ENCODE data around the gene EN2. TPM values are rescaled to one million over a fixed set of nuclear protein-coding genes. Genes with fewer than 3 reads are reported as not detected.

Gene EN2
- total and polyA plus RNA-seq, 10 of the 15 experiments (the other 5 are each of a cell fraction or from before 2014, with no cell fraction given), result not detected

DNA sequence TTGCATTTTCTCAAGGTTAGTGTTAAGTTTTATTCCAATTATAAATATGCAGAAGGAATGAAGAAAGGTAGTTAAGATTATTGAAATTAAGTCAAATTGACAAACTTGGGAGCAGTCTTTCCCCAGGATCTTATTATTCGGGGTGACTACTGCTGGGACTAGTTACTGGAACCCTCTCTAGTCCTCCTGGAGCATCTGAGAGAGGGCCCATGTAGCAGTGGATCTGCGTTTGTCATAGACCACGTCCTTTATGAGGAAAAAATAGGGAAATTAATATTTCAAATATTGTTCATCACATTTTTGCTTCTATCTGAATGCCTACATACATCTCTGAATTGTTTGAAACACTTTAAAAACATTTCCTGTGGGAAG lies 47.5 kb downstream of the EN2 start:
- ChIA-PET RAD21 (ENCODE audit: unreplicated experiment) (no interaction called here), SMC1A (ENCODE audit: uncharacterized antibody, unreplicated experiment) (no interaction called here), CTCF (no interaction called here), POLR2A (no interaction called here)
- in situ Hi-C loops (cut with MboI), result no loop called here
- DNase-seq (ENCODE audit: low read depth, low spot score) (no peak), FAIRE-seq (no peak), ATAC-seq (no peak)
- no peak overlapping the region for H3K9ac ChIP-seq (ENCODE audit: control insufficient read depth, insufficient read depth, low read length)
- no peaks in the 10 kb centered on the region for H3K36me3 ChIP-seq (ENCODE audit: control insufficient read depth in 2 of 2, insufficient read depth in 2 of 2, low read length in 1 of 2)
- no peaks in the 10 kb centered on the region for H4K20me1 ChIP-seq (ENCODE audit: control insufficient read depth, insufficient read depth)
- 15% methylated on average over 3 of the region's 3 CpGs for WGBS (ENCODE audit: insufficient coverage, insufficient replicate concordance, low lambda C conversion rate, missing lambda C conversion rate)
- H3K79me2 ChIP-seq (ENCODE audit: control insufficient read depth, insufficient read depth, low read length), result no peaks in the 10 kb centered on the region
- no peak overlapping the region for H3K27ac ChIP-seq (ENCODE audit: control insufficient read depth, insufficient read depth)
- H2AFZ ChIP-seq (ENCODE audit: control insufficient read depth, low read depth, low read length), result no peak overlapping the region
- H3K4me1 ChIP-seq (ENCODE audit: control insufficient read depth, insufficient read depth, low read length), result no peaks in the 10 kb centered on the region
- H3K4me2 ChIP-seq (ENCODE audit: control insufficient read depth, insufficient read depth), result no peak overlapping the region
- TF ChIP-seq TARDBP (IDR thresholded peaks at IDR 0.05; ENCODE audit: borderline replicate concordance) (no peak), SREBF1 (IDR thresholded peaks at IDR 0.05; ENCODE audit: low read length) (no peak), SIX5 (IDR thresholded peaks at IDR 0.05; ENCODE audit: low read depth, low read length, severe bottlenecking) (no peak)
- TF ChIP-seq, protein P1, sequence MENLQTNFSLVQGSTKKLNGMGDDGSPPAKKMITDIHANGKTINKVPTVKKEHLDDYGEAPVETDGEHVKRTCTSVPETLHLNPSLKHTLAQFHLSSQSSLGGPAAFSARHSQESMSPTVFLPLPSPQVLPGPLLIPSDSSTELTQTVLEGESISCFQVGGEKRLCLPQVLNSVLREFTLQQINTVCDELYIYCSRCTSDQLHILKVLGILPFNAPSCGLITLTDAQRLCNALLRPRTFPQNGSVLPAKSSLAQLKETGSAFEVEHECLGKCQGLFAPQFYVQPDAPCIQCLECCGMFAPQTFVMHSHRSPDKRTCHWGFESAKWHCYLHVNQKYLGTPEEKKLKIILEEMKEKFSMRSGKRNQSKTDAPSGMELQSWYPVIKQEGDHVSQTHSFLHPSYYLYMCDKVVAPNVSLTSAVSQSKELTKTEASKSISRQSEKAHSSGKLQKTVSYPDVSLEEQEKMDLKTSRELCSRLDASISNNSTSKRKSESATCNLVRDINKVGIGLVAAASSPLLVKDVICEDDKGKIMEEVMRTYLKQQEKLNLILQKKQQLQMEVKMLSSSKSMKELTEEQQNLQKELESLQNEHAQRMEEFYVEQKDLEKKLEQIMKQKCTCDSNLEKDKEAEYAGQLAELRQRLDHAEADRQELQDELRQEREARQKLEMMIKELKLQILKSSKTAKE (IDR thresholded peaks at IDR 0.05; ENCODE audit: low read depth, poor library complexity, severe bottlenecking), result no peak
- TF ChIP-seq, protein P2, sequence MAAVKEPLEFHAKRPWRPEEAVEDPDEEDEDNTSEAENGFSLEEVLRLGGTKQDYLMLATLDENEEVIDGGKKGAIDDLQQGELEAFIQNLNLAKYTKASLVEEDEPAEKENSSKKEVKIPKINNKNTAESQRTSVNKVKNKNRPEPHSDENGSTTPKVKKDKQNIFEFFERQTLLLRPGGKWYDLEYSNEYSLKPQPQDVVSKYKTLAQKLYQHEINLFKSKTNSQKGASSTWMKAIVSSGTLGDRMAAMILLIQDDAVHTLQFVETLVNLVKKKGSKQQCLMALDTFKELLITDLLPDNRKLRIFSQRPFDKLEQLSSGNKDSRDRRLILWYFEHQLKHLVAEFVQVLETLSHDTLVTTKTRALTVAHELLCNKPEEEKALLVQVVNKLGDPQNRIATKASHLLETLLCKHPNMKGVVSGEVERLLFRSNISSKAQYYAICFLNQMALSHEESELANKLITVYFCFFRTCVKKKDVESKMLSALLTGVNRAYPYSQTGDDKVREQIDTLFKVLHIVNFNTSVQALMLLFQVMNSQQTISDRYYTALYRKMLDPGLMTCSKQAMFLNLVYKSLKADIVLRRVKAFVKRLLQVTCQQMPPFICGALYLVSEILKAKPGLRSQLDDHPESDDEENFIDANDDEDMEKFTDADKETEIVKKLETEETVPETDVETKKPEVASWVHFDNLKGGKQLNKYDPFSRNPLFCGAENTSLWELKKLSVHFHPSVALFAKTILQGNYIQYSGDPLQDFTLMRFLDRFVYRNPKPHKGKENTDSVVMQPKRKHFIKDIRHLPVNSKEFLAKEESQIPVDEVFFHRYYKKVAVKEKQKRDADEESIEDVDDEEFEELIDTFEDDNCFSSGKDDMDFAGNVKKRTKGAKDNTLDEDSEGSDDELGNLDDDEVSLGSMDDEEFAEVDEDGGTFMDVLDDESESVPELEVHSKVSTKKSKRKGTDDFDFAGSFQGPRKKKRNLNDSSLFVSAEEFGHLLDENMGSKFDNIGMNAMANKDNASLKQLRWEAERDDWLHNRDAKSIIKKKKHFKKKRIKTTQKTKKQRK (IDR thresholded peaks at IDR 0.05; ENCODE audit: low read depth, low read length), result no peak
- TF ChIP-seq, protein P3, sequence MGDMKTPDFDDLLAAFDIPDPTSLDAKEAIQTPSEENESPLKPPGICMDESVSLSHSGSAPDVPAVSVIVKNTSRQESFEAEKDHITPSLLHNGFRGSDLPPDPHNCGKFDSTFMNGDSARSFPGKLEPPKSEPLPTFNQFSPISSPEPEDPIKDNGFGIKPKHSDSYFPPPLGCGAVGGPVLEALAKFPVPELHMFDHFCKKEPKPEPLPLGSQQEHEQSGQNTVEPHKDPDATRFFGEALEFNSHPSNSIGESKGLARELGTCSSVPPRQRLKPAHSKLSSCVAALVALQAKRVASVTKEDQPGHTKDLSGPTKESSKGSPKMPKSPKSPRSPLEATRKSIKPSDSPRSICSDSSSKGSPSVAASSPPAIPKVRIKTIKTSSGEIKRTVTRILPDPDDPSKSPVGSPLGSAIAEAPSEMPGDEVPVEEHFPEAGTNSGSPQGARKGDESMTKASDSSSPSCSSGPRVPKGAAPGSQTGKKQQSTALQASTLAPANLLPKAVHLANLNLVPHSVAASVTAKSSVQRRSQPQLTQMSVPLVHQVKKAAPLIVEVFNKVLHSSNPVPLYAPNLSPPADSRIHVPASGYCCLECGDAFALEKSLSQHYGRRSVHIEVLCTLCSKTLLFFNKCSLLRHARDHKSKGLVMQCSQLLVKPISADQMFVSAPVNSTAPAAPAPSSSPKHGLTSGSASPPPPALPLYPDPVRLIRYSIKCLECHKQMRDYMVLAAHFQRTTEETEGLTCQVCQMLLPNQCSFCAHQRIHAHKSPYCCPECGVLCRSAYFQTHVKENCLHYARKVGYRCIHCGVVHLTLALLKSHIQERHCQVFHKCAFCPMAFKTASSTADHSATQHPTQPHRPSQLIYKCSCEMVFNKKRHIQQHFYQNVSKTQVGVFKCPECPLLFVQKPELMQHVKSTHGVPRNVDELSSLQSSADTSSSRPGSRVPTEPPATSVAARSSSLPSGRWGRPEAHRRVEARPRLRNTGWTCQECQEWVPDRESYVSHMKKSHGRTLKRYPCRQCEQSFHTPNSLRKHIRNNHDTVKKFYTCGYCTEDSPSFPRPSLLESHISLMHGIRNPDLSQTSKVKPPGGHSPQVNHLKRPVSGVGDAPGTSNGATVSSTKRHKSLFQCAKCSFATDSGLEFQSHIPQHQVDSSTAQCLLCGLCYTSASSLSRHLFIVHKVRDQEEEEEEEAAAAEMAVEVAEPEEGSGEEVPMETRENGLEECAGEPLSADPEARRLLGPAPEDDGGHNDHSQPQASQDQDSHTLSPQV (IDR thresholded peaks at IDR 0.05), result no peak
- TF ChIP-seq, protein P4, sequence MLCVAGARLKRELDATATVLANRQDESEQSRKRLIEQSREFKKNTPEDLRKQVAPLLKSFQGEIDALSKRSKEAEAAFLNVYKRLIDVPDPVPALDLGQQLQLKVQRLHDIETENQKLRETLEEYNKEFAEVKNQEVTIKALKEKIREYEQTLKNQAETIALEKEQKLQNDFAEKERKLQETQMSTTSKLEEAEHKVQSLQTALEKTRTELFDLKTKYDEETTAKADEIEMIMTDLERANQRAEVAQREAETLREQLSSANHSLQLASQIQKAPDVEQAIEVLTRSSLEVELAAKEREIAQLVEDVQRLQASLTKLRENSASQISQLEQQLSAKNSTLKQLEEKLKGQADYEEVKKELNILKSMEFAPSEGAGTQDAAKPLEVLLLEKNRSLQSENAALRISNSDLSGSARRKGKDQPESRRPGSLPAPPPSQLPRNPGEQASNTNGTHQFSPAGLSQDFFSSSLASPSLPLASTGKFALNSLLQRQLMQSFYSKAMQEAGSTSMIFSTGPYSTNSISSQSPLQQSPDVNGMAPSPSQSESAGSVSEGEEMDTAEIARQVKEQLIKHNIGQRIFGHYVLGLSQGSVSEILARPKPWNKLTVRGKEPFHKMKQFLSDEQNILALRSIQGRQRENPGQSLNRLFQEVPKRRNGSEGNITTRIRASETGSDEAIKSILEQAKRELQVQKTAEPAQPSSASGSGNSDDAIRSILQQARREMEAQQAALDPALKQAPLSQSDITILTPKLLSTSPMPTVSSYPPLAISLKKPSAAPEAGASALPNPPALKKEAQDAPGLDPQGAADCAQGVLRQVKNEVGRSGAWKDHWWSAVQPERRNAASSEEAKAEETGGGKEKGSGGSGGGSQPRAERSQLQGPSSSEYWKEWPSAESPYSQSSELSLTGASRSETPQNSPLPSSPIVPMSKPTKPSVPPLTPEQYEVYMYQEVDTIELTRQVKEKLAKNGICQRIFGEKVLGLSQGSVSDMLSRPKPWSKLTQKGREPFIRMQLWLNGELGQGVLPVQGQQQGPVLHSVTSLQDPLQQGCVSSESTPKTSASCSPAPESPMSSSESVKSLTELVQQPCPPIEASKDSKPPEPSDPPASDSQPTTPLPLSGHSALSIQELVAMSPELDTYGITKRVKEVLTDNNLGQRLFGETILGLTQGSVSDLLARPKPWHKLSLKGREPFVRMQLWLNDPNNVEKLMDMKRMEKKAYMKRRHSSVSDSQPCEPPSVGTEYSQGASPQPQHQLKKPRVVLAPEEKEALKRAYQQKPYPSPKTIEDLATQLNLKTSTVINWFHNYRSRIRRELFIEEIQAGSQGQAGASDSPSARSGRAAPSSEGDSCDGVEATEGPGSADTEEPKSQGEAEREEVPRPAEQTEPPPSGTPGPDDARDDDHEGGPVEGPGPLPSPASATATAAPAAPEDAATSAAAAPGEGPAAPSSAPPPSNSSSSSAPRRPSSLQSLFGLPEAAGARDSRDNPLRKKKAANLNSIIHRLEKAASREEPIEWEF (IDR thresholded peaks at IDR 0.05; ENCODE audit: insufficient replicate concordance, low read depth, low read length), result no peak
- H3K9me3 ChIP-seq (replicated peaks; ENCODE audit: control insufficient read depth, insufficient read depth, low read length), result no peaks in the 10 kb centered on the region; the same call in 2 of the 3 replicates
- peaks cover 1 to 19% of the 10 kb centered on the region in 2 experiments for H3K27me3 ChIP-seq (replicated peaks in 1 of 2; ENCODE audit: control insufficient read depth in 2 of 2, insufficient read depth in 2 of 2, low read length in 1 of 2)
- no peak overlapping the region for H3K4me3 ChIP-seq
- BruUV-seq (replicated peaks), result no TSS peak
- intact Hi-C loops (cut with micrococcal nuclease; ENCODE audit: unreplicated experiment), result no loop called here
